ENCODE data around the gene LRRC8E. TPM values are rescaled to one million over a fixed set of nuclear protein-coding genes. Genes with fewer than 3 reads are reported as not detected.
"Not testable (repeated sequence)": the region's sequence is repeated elsewhere in the genome, so short reads cannot be mapped to it uniquely, and the experiment has no call there.

Gene LRRC8E
- total RNA-seq, 1 donor from 2014 or later: 1.8 TPM

GRCh38 chr19:7928741-7929701, 40.7 kb downstream of the LRRC8E start:
- no peak for DNase-seq (ENCODE audit: low spot score)

GRCh38 chr19:7930030-7930429, 41.7 kb downstream of the LRRC8E start:
- not testable (repeated sequence) for DNase-seq (ENCODE audit: low spot score)

DNA sequence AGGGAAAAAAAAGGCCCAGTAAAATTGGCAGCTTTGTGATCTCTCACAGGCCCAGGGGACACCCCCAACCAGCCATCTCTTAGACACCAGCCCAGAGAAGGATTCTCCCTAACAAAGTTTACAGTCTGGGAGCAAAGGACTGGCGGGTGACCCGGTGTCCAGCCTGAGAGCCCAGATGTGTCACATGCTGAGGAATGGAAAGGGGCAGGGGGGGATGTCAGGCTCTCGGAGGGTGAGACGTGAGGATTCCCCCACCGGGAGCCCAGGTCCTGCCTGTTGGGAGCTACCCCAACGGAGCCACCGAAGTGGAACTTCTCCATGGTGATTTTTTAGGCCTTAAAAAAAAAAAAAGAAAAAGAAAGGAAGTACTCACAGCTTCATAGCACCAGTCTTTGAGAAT, 42.5 kb downstream of the LRRC8E start:
- DNase-seq (ENCODE audit: low spot score): no peak

GRCh38 chr19:7931221-7932061, 43.1 kb downstream of the LRRC8E start:
- DNase-seq (ENCODE audit: low spot score): no peak

GRCh38 chr19:7932276-7932929, 44.1 kb downstream of the LRRC8E start:
- no peak for DNase-seq (ENCODE audit: low spot score)

GRCh38 chr19:7932930-7933300, 44.6 kb downstream of the LRRC8E start:
- DNase-seq (ENCODE audit: low spot score): no peak

DNA sequence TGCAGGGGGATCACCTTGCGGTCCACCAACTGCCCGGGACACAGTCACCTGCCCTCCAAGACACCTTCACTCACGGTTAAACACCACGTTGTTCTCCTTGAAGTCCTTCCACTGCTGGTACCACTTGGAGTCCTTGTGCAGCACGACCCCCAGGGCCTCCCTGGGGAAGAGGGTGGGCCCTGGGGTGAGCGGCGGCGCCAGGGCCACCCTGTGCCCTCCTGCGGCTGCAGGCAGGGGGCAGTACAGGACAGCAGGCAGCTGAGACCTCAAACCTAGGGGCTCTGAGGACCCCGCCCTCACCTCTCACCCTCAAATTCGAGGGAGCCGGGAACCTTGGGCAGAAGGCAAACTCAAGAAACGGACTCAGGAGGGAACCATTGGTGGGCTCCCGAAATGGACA, 45.1 kb downstream of the LRRC8E start:
- no peak for DNase-seq (ENCODE audit: low spot score)

GRCh38 chr19:7933828-7934725, 45.8 kb downstream of the LRRC8E start:
- DNase-seq (ENCODE audit: low spot score): no peak

DNA sequence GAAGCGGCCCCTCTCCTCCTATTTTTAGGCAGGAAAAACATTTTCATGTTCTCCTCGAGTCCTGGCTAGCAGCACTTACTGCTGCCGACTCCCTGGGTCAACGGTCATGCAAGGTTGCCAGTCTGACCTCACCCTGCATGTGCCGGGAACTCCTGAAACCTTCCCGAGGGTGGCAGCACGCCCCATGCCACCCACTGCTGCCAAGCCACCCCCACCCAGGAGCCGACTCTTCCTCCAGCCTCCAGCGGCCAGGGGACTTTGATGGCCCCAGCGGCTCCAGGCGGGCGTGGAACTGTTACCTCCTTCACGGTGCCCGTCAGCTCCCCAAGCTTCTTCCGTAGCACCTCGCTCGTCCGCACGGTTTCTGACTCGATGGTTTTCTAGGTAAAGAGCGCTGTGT, 46.5 kb downstream of the LRRC8E start:
- no peak for DNase-seq (ENCODE audit: low spot score)

- DNase-seq (ENCODE audit: low spot score): no peak
Measured at GRCh38 chr19:7940841-7941240, 52.5 kb downstream of the LRRC8E start.

DNA sequence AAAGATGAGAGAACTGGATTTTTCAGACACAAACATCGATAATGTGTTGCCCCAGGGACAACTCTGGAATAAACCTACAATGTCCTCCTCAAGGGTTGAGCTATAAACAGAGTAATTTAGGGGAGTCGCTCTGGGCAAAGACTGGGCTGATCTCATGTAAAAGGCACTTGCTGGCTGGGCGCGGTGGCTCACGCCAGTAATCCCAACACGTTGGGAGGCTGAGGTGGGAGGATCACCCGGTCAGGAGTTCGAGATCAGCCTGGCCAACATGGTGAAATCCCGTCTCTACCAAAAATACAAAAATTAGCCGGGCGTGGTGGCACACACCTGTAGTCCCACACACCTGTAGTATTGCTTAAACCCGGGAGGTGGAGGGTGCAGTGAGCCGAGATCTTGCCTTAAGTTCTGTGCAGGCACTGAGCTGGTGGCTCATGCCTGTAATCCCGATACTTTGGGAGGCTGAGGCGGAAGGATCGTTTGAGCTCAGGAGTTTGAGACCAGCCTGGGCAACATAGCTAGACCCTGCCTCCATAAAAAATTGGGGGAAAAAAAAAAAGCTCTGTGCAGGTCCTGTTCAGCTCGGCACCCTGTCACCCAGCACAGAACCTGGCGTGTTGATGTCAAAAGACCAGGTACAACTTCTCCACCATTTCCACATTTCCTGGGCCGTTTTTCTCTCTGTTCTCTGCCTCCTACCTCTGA, 53.7 kb downstream of the LRRC8E start:
- no peak for DNase-seq (ENCODE audit: low spot score)

DNA sequence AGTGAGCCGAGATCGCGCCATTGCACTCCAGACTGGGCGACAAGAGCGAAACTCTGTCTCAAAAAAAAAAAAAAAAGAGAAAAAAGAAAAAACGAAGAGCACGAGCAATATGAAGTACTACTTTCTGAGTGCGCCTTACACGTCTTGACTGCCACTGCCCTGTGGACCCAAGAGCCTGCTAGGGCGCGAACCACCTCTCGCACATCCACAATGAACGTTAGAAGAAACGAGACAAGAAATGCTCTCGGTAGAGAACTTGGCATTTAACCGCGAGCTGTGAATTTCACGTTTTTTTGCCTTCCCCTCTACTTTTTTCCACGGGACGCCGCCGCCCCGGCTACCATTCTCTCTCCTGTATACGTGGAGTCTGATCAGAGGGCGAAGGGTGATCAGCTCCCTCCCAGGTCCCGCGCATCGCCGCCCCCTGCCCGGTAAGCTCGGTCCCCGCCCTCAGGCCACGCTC, 54.7 kb downstream of the LRRC8E start:
- DNase-seq (ENCODE audit: low spot score): no peak

DNA sequence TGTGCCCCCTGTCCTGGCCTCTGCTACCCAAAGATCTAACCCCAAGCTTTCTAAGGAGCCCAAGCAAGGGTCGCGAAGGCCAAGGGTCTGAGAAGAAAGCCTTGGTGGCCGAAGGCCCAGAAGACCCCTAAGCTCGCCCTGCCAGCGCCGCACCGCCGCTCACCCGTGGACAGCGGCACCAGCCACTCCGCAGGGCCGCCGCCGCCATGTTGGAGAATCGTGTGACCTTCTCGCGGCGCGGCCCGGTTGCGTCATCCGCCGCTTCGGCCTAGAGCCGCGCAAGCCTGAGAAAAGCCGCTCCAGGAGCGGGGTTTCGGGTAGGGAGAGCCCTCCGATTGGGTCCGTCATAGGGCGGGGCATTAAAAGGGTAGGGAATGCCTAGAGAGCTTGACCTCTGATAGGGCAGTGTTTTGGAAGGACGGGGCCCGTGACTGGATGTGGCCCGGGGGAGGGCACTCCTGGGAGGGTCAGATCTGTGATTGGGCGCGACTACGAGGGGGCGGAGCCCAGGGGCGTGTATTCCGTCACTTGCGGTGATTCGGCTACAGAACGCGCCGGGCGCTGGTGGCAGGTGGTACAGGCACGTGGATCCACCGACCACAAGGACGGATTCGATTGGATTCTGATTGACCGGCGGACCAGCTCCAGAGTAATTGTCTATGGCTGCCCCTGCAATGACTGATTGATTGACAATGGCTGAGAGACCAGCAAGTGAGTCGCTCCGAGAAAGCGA, 55.3 kb downstream of the LRRC8E start, which contains the start of gene TIMM44:
TIMM44 (minus strand) TSS at position 223 of the 733 bp plus-strand sequence; CDS start at position 208, 15 bp downstream.
- peak; percentile 99 for DNase-seq (ENCODE audit: low spot score)

GRCh38 chr19:7944177-7944761, 56.0 kb downstream of the LRRC8E start:
- DNase-seq (ENCODE audit: low spot score): no peak

GRCh38 chr19:7947939-7948338, 59.6 kb downstream of the LRRC8E start:
- no peak for DNase-seq (ENCODE audit: low spot score)
